HepG2 (cell line): ENCODE results near the gene IFI35. TPM values are rescaled to one million over a fixed set of nuclear protein-coding genes. Genes with fewer than 3 reads are reported as not detected.

Experiments used
- AGO2 ChIP-seq: fragments of 200-400 bp; formaldehyde crosslinking; optimal IDR thresholded peaks from 2 replicates; pipeline ENCODE3; 2017; ENCODE audit warnings: mild to moderate bottlenecking, low read depth, low read length, moderate library complexity
- CEBPZ ChIP-seq: IDR thresholded peaks from 2 replicates; pipeline ENCODE4 v1.6.1; 2012; ENCODE audit warnings: low read length, improper control_type of control experiment
- MNT ChIP-seq: fragments of 450-650 bp; IDR thresholded peaks from 2 replicates; pipeline ENCODE4 v1.6.1; 2016
- NFRKB ChIP-seq: fragments of 450-650 bp; IDR thresholded peaks from 2 replicates; pipeline ENCODE4 v1.6.1; 2017
- NFYC ChIP-seq: IDR thresholded peaks from 2 replicates; pipeline ENCODE4 v1.6.1; 2016; ENCODE audit warnings: missing genetic modification reagents, missing compliant biosample characterization
- RBM22 ChIP-seq: fragments of 200-400 bp; formaldehyde crosslinking; optimal IDR thresholded peaks from 2 replicates; pipeline ENCODE3; 2017; ENCODE audit warnings: mild to moderate bottlenecking, low read length, moderate library complexity
- SIN3B ChIP-seq: fragments of 150-350 bp; IDR thresholded peaks from 2 replicates; pipeline ENCODE4 v1.6.1; 2014; ENCODE audit warnings: low read length
- STAG1 ChIP-seq: sonication (generic); formaldehyde crosslinking; IDR thresholded peaks from 2 replicates; pipeline ENCODE4 v1.4.0; 2020; ENCODE audit warnings: missing genetic modification reagents
- SYNCRIP ChIP-seq: fragments of 200-400 bp; formaldehyde crosslinking; IDR thresholded peaks from 2 replicates; pipeline ENCODE4 v1.6.1; 2018; ENCODE audit warnings: mild to moderate bottlenecking, low read depth, low read length; ENCODE audit not compliant: insufficient read depth
- polyA plus RNA-seq, 8 experiments: library from polyadenylated mRNA; depleted of rRNA in 3 of 8; stranded (reverse) in 7 of 8; unstranded in 1 of 8; fragments of >200 nt; fragmentation: Illumina TruSeq in 4 of 8; extraction: Trizol in 4 of 8; gene quantifications; 2 replicates each; pipeline versions ENCODE4 v1.2.1 to v1.2.3, GENCODE V29; 2011 to 2016; ENCODE audit warnings: low read depth in 4 of 8, missing spikeins in 1 of 8, mixed read lengths in 1 of 8; ENCODE audit not compliant: insufficient read depth in 1 of 8
- total RNA-seq, 5 experiments: library from RNA; depleted of rRNA; stranded (reverse); fragments of >200 nt; fragmentation: Illumina TruSeq; extraction: Trizol; gene quantifications; 2 replicates each; pipeline ENCODE4 v1.2.3, GENCODE V29; 2016; ENCODE audit warnings: low read depth in 1 of 5
- TF ChIP-seq, protein P1 (sequence below): sonication (generic); formaldehyde crosslinking; conservative IDR thresholded peaks from 2 replicates; pipeline ENCODE4 v1.4.0; 2020; ENCODE audit warnings: mild to moderate bottlenecking, missing genetic modification reagents, moderate library complexity
- TF ChIP-seq, protein P2 (sequence below): sonication (generic); formaldehyde crosslinking; IDR thresholded peaks from 2 replicates; pipeline ENCODE4 v1.4.0; 2020; ENCODE audit warnings: missing genetic modification reagents, borderline replicate concordance
- TF ChIP-seq, protein P3 (sequence below): sonication (generic); formaldehyde crosslinking; IDR thresholded peaks from 2 replicates; pipeline ENCODE4 v1.4.0; 2020; ENCODE audit warnings: missing genetic modification reagents
- TF ChIP-seq, protein P4 (sequence below): sonication (generic); formaldehyde crosslinking; conservative IDR thresholded peaks from 2 replicates; pipeline ENCODE4 v1.4.0; 2020; ENCODE audit warnings: missing genetic modification reagents

IFI35 gene
- total and polyA plus RNA-seq, 2 of the 13 experiments (the other 11 are each of a cell fraction or from before 2014, with no cell fraction given) = 28.9 to 38.1 TPM

DNA sequence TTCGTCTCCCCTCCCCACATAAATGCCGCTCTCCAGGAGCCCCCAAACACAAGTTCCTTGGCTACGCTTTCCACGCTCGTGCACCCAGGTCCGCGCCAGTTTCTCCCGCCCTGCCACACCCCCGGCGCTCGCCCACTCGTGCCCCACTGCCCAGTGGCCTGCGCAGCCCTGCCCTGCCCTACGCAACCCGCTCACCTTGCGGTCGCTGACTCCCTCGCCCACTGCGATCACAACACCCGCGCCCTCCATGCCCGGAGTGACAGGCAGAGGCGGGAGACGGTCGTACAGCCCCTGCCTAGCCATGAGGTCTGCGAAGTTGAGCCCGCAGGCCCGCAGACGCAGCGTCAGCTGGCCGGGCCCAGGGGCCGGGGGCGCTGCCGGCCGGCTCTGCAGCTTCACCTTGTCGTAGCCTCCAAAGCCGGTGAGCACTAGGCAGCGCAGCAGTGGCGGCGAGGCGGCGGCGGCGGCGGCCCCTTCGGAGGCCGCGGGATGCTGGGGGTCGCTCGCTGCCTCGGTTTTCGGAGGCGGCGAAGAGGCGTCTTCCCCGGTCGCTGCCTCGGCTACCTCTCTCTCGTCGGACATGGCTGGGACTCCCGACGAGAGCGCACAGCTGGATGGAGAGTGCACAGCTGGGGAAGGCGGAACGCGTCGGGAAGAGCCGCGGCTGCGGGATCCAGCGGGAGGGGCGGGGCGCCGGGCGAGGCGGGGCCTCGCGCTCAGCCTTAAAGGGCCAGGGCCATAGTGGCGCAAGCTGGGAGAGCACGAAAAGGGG lies 15.3 kb downstream of the IFI35 start, which contains the start of gene VAT1 (continued):
- TF ChIP-seq, protein P1, sequence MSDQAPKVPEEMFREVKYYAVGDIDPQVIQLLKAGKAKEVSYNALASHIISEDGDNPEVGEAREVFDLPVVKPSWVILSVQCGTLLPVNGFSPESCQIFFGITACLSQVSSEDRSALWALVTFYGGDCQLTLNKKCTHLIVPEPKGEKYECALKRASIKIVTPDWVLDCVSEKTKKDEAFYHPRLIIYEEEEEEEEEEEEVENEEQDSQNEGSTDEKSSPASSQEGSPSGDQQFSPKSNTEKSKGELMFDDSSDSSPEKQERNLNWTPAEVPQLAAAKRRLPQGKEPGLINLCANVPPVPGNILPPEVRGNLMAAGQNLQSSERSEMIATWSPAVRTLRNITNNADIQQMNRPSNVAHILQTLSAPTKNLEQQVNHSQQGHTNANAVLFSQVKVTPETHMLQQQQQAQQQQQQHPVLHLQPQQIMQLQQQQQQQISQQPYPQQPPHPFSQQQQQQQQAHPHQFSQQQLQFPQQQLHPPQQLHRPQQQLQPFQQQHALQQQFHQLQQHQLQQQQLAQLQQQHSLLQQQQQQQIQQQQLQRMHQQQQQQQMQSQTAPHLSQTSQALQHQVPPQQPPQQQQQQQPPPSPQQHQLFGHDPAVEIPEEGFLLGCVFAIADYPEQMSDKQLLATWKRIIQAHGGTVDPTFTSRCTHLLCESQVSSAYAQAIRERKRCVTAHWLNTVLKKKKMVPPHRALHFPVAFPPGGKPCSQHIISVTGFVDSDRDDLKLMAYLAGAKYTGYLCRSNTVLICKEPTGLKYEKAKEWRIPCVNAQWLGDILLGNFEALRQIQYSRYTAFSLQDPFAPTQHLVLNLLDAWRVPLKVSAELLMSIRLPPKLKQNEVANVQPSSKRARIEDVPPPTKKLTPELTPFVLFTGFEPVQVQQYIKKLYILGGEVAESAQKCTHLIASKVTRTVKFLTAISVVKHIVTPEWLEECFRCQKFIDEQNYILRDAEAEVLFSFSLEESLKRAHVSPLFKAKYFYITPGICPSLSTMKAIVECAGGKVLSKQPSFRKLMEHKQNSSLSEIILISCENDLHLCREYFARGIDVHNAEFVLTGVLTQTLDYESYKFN (CRISPR knock-in tag) = peak; percentile 66
- TF ChIP-seq, protein P2, sequence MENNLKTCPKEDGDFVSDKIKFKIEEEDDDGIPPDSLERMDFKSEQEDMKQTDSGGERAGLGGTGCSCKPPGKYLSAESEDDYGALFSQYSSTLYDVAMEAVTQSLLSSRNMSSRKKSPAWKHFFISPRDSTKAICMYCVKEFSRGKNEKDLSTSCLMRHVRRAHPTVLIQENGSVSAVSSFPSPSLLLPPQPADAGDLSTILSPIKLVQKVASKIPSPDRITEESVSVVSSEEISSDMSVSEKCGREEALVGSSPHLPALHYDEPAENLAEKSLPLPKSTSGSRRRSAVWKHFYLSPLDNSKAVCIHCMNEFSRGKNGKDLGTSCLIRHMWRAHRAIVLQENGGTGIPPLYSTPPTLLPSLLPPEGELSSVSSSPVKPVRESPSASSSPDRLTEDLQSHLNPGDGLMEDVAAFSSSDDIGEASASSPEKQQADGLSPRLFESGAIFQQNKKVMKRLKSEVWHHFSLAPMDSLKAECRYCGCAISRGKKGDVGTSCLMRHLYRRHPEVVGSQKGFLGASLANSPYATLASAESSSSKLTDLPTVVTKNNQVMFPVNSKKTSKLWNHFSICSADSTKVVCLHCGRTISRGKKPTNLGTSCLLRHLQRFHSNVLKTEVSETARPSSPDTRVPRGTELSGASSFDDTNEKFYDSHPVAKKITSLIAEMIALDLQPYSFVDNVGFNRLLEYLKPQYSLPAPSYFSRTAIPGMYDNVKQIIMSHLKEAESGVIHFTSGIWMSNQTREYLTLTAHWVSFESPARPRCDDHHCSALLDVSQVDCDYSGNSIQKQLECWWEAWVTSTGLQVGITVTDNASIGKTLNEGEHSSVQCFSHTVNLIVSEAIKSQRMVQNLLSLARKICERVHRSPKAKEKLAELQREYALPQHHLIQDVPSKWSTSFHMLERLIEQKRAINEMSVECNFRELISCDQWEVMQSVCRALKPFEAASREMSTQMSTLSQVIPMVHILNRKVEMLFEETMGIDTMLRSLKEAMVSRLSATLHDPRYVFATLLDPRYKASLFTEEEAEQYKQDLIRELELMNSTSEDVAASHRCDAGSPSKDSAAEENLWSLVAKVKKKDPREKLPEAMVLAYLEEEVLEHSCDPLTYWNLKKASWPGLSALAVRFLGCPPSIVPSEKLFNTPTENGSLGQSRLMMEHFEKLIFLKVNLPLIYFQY (CRISPR knock-in tag) = 0 out of 2 replicates have a peak, but pooled peaks have one; percentile 13
- no peak for TF ChIP-seq STAG1
- TF ChIP-seq RBM22 = no peak
- no peak; the same call in 1 of the 2 replicates for TF ChIP-seq NFYC (CRISPR knock-in tag)
- no peak for TF ChIP-seq SYNCRIP
- TF ChIP-seq AGO2 = peak; percentile 88
- no peak for TF ChIP-seq NFRKB
- TF ChIP-seq, protein P3, sequence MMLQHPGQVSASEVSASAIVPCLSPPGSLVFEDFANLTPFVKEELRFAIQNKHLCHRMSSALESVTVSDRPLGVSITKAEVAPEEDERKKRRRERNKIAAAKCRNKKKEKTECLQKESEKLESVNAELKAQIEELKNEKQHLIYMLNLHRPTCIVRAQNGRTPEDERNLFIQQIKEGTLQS (CRISPR knock-in tag) = peak; percentile 42; the same call in 1 of the 2 replicates
- no peak for TF ChIP-seq SIN3B
- TF ChIP-seq CEBPZ = no peak
- TF ChIP-seq MNT = no peak
- TF ChIP-seq, protein P4, sequence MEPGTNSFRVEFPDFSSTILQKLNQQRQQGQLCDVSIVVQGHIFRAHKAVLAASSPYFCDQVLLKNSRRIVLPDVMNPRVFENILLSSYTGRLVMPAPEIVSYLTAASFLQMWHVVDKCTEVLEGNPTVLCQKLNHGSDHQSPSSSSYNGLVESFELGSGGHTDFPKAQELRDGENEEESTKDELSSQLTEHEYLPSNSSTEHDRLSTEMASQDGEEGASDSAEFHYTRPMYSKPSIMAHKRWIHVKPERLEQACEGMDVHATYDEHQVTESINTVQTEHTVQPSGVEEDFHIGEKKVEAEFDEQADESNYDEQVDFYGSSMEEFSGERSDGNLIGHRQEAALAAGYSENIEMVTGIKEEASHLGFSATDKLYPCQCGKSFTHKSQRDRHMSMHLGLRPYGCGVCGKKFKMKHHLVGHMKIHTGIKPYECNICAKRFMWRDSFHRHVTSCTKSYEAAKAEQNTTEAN = peak; percentile 71; the same call in 1 of the 2 replicates
